HG02840 (cell line): Measurements from ENCODE around the gene ARHGAP27.
"Not testable (repeated sequence)": the region's sequence is repeated elsewhere in the genome, so short reads cannot be mapped to it uniquely, and the experiment has no call there.

ENCODE experiments used
- ATAC-seq: cut with Tn5 transposase; IDR thresholded peaks from one replicate; pipeline ENCODE4 v1.9.1; 2021; ENCODE audit warnings: mild to moderate bottlenecking, moderate library complexity, moderate number of reproducible peaks; ENCODE audit not compliant: unreplicated experiment, low FRiP score

The ARHGAP27 gene, protein sequence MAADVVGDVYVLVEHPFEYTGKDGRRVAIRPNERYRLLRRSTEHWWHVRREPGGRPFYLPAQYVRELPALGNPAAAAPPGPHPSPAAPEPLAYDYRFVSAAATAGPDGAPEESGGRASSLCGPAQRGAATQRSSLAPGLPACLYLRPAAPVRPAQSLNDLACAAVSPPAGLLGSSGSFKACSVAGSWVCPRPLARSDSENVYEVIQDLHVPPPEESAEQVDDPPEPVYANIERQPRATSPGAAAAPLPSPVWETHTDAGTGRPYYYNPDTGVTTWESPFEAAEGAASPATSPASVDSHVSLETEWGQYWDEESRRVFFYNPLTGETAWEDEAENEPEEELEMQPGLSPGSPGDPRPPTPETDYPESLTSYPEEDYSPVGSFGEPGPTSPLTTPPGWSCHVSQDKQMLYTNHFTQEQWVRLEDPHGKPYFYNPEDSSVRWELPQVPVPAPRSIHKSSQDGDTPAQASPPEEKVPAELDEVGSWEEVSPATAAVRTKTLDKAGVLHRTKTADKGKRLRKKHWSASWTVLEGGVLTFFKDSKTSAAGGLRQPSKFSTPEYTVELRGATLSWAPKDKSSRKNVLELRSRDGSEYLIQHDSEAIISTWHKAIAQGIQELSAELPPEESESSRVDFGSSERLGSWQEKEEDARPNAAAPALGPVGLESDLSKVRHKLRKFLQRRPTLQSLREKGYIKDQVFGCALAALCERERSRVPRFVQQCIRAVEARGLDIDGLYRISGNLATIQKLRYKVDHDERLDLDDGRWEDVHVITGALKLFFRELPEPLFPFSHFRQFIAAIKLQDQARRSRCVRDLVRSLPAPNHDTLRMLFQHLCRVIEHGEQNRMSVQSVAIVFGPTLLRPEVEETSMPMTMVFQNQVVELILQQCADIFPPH

DNA sequence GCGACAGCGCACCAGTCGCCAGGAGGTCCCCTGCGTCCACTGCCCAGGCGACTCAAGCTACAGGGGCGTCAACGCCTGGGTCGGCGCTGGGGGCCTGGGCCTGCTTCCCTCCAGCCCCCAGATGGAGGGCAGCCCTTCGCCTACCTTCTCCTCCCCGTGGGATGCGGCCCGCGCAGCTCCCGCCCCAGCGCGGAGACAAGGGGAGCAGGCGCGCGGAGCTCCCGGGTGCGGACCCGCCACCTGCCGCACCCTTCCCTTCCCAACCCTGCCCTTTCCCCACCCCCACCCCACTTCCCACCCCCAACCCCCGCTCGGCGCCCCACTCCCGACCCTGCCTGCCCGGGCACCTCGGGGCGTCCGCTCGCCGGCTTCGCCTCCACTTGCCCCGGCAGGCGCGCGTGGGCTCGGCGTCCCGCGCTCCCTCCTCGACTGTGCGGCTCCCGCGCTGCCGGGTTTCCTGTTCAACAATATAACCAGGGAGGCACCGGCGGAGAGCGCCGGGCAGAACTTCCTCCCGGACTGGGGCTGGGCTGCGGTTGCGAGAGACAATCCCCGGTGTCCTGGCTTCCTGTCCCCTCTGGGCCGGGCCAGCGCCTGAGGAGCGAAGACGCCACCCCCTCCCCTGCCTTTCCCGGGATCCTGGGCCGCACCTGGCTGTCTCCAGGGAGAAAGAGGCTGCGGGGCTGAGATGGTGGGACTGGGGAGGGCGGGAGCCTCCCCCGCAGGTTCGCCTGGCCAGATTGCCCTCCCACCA, at the start of gene ARHGAP27:
ARHGAP27 (minus strand) TSS at position 466 of the 754 bp plus-strand sequence. CDS start 2,591 bp downstream, outside the sequence.
- no peak for ATAC-seq

DNA sequence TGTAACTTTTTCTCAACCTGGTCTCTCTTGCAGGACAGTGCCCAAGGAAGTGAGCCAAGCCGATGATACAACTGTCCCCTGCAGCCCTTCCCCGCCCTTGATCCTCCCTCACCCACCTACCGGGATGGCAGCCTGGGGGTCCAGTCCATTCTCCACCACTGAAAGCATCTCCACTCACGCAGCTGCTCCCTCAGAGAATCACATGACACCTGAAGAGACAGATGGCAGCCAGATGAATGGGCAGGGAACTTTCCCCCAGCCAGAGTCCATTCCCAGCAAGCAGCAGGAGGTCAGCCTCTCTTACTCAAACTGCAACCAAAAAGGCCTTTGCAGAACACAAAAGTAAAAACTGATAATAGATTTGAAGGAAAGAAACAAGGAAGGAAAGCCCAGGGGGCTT, 49.6 kb upstream of the ARHGAP27 start:
- not testable (repeated sequence) for ATAC-seq

DNA sequence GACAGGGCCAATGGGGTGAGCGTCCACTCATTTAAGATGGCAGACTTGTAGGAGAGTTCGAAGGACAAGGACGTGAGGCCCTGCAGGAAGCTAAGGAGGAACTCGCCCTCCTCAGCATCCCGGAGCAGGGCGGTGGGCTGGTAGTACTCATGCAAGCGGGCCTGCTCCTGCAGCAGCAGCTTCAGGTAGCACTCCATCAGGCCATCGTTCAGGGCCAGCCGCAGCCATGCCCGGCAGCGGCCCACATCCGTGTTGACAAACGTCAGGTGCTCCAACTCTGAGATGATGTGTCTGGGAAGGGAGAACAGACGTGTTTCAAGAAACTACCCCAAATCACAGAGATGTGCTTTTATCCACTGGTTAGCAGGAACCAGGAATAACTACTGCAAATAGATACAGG, 42.8 kb upstream of the ARHGAP27 start:
- ATAC-seq = not testable (repeated sequence)

DNA sequence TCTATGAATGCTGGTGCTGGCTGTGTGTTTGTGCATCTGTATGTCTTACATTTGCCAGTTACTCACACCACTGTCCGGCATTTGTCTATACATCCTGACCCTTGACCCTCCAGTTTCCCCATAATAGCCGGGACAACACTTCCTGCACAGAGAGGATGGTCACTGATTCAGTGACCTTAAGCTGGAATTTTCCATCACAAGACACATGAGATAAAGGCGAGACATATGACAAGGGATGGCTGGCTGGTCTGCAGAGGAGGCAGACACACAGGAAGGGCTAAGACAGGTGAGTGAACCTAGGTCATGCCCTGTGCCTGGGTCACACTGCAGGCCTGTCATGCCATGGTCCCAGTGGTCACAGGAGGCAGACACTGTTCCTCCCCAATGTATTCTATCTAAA, 39.6 kb upstream of the ARHGAP27 start:
- not testable (repeated sequence) for ATAC-seq

DNA sequence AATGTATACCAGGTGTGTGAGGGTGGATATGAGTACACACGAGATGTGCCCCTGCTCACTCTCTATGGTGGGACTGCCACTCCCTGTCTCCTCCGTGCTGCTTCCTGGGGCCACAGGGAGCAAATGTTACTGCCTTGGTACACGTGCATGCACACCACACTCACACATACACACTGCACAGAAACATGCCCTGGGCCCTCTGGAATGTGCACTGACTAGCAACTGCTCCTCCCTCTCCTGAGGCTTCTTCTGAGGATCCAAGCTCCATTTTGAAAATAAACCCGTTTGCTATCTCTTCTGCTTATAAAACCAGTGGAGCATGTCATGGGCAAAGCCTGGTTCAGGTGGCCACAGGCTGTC, 36.5 kb upstream of the ARHGAP27 start:
- not testable (repeated sequence) for ATAC-seq

DNA sequence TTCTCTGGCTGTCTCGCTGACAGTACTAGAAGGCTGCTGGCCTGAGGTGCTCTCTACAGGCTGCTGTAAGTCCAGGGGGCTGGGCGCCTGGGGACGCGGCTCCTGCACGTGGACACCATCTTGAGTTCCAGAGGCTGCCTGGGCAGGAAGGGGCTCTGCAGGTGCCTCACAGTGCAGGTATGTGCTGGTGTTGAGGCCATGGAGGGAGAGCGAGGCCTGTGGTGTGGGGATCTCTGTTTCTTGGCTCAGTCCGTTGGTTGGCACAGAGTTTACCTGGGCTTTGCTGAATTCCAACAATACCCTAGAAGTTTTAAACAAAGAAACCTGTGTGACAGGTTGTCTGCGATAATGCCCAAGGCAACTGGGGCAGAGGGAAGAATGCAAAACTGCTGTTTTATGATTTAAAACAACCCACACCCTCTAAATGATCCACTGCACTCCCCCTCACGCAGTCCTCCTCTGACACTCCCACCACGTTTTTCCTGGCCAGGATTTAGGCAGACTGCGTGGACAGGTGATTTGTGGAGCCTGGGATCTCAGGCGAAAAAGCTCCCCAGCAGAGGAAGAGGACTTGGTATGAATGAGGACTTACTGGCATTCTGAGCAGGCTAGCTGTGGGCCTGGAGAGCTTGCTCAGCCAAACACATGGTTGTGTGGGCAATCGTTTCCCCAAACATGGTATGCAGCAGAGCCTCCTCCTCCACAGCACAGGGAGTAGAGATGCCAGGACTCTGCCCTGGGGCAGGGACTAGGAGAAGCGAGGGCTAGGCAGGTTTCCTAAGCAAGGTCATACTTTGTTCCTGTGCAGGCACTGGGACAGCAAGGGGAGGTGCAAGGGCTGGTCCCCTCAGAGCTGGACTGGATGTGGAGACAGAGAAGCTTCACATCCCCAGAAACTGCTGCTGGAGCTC, 35.9 kb upstream of the ARHGAP27 start:
- ATAC-seq = not testable (repeated sequence)

DNA sequence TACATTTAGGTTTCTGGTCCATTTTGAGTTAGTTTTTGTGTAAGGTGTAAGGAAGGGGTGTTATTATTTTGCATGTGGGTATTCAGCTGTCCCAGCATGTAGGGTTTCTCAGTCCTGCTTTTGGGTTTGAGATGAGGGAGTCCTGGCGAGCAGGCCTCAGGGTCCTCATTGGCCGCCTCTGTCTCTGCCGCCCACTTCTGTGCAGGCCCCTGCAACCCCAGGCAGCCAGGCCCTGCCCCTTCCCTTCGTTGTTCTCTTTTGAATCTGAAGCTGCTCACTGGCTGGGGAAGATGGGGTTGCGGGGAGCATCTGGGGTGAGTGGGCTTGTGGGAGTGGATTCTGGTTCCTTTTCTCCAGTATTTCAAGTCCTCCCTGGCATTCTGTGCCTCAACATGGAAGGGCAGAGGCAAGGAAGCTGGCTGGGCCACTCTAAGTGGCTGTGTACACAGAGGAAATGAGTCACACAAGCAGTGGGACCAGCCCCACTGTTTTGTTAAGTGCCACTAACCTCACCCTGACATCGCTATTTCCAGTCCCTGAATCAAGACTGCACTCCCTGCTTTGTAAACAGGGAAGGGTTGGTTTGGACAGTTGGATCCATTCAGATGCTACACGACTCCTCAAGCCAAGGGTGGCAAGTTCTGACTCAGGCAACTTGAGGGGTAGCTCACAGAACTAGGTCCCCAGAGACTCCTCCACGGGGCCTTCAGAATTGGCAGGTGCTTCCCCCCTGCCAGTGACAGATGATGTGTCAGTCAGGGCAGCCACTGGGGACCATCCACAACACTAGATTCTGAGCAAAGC, 29.1 kb upstream of the ARHGAP27 start:
- peak; percentile 83 for ATAC-seq

DNA sequence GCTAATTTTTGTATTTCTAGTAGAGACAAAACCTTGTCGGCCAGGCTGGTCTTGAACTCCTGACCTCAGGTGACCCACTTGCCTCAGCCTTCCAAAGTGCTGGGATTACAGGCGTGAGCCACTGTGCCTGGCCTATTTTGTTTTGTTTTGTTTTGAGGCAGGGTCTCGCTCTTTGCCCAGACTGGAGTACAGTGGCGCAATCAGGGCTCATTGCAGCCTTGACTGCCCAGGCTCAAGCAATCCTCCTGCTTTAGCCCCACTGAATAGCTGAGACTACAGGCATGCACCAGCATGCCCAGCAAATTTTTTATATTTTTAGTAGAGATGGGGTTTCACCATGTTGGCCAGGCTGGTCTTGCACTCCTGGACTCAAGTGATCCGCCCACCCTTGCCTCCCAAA, 27.8 kb upstream of the ARHGAP27 start:
- not testable (repeated sequence) for ATAC-seq

DNA sequence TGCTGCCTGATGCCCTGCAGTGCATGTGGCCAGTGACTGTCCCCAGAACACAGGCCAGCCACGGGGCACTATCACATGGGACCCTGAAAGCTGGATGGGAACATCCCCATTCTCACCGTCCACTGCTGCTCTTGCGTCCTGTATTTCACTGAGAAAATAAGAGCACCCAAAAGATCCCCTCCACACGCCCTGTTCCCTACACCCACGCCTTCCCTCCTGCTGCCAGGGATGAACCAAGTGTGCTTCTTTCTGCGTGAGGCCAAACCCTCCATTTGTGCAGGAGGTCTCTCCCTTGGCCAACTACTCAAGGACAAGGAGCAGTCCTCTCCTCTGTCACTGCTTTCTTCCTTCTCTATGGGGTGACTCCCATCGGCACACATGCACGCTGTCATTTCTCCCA, 21.7 kb upstream of the ARHGAP27 start:
- not testable (repeated sequence) for ATAC-seq

DNA sequence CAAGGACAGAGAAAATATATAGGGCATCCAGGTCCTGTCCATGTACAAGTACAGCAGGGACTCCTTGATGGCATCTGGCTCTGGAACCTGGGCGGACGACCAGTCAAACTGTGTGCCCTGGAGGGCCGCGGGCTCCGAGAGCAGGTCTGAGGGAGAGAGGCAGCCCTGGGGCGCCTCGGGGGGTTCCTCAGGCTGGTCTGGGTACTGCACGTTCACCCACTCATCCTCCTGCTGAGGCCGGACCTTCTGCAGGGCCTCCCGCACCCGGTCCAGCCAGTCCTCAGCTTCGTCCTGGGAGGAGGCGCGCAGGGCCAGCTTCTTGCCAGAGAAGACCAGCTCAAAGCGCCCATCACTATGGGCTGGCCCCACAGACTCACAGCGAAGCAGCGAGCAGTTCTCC, 21.1 kb upstream of the ARHGAP27 start:
- not testable (repeated sequence) for ATAC-seq

DNA sequence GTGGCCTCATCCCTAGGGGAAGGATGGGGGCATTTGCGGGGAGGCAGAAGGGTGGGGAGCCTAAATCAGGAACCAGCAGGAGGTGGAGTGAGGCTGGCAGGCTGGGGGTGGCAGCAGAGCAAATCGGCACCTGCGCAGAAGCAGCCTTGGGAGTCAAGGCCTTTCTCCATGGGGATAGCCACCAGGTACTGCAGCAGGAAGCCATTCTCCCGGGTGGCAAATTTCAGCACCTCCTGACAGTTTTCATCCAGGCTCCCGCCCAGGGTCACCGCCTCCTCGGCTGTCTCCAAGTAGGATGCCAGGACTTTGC, 20.5 kb upstream of the ARHGAP27 start:
- not testable (repeated sequence) for ATAC-seq

DNA sequence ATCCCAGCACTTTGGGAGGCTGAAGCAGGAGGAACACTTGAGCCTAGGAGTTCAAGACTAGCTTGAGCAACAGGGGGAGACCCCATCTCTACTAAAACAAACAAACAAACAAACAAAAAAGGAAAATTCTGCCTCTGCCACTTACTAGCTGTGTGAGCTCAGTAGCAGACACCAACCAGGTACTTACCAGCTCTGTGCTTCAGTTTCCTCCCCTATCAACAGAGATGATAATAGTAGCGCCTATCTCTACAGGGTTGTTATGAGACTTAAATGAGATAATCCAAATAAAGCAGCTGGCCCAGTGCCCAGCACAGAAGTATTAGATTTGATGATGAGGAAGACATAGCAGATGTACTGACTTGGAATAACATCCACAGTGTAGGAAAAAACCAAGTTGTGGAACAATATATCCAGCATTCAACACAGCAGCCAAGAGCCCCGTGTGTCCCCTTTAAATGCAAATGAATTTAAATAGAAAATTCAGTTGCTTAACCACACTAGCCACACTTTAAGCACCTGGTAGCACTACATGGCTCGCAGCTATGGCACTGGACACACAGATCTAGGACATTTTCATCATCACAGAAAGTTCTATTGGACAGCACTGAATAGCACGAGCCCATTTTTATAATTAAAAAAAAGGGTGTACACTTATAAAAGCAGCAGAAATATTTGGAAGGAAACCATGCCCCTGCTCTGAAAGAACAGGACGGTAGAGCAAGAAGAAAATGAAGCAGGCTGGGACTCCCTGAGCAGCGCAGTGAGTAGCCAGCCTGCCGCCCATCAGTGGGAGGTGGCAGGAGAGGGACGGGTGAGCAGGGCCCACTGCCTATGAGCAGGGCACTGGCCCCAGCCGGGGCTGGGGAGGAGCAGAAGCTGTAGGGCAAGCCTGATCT, 19.9 kb upstream of the ARHGAP27 start:
- not testable (repeated sequence) for ATAC-seq

DNA sequence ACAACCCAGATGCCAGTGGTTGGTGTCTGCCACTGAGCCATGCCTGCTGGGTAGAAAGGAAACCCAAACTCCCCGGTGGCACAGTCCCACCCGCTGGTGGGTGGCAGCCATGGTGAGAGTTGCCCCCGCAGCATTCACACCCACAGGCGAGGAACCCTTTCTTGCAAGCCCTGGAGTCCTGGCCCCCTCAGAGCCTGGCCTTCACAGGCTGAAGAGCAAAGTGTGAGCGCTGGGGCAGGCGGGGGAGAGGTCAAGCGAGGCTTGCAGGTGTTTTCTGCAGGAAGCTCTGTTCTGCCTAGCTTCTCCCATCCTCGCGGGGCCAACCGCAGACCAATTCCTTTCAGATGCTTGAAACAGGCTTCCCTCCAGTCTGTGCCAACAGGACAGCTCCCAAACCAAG, 19.0 kb upstream of the ARHGAP27 start:
- not testable (repeated sequence) for ATAC-seq

DNA sequence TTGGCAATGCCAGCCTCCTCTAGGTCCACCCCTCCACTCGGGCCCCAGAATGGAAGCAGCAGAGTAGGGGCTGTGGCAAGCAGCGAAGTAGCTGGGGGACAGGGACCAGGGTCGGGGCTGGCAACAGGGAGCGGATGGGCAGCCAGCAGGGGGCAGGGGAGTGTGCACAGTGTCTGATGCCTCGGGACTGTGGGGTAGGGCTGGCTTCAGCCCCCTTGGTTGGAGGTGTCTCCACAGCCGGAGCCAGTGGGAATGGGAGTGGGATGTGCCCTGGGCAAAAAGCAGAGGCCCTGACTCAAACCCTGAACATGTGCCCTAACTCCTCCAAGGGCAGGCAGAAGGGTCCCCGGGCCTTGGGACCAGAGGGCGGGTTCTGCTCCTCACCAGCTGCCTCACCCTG, 18.5 kb upstream of the ARHGAP27 start:
- no peak for ATAC-seq

DNA sequence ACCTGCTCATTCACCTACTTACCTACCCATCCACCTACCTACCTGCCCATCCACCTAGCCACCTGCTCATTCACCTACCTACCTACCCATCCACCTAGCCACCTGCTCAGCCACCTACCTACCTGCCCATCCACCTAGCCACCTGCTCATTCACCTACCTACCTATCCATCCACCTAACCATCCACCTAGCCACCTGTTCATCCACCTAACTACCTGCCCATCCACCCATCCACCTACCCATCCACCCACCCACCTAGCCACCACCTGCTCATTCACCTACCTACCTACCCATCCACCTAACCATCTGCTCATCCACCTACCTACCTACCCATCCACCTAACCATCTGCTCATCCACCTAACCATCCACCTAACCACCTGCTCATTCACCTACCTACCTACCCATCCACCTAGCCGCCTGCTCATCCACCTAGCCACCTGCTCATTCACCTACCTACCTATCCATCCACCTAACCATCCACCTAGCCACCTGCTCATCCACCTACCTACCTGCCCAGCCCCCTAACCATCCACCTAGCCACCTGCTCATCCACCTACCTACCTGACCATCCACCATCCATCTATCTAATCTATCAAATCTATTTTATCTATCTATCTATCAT, 17.1 kb upstream of the ARHGAP27 start:
- not testable (repeated sequence) for ATAC-seq

DNA sequence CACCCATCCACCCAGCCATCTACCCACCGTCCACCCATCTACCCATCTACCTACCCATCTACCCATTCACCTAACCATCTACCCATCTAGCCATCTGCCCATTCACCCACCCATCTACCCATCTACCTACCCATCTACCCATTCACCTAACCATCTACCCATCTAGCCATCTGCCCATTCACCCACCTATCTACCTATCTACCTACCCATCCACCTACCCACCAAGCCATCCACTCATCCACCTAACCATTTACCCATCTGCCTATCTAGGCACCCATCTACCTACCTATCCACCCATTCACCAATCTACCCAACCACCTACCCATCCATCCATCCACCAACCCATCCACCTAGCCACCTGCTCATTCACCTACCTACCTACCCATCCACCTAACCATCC, 16.6 kb upstream of the ARHGAP27 start:
- not testable (repeated sequence) for ATAC-seq

DNA sequence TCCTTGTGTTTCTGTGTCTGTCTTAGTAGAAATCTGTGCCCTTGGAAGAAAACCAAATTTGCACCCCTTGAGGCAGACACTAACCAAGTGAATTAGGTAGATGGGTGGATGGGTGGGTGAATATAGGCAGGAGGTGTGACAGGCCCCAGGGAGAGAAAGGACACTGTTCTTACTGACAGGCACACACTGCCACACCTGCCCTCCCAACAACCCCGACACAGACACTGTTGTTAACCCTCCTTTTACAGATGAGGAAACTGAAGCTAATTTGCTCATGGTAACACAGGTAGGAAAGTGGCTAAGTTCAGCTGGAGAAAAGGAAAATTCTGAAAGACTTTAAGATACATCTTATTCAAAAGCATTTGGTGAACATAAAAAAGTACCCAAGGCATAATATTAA, 15.8 kb upstream of the ARHGAP27 start:
- not testable (repeated sequence) for ATAC-seq

DNA sequence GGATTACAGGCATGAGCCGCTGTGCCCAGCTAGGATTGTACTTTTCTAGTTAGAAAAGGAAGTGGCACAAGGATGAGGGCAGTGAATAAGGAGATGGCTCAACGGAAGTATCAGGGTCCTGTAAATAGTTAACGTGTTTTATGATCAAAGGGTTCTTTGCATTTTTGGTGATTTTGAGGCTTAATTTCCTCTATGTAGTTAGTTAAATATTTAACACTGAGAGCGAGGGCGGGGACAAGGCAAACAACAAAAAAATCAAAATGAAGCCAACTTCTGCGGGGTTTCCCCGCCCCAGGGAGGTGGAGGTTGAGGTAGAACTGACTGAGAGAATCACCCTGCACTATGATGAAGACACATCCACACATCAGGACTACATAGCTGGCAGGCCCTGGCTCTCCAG, 15.4 kb upstream of the ARHGAP27 start:
- ATAC-seq = not testable (repeated sequence)
